GM12878 (cell line): Measurements from ENCODE around the gene SLC44A4. TPM values are rescaled to one million over a fixed set of nuclear protein-coding genes. Genes with fewer than 3 reads are reported as not detected.

Source experiments
- ATAC-seq: fragments of 200-7000 bp; cut with Tn5 transposase; 3 replicates; pipeline ENCODE4 v1.9.1; 2020; ENCODE audit warnings: mild to moderate bottlenecking, moderate library complexity
- BruUV-seq: library from RNA; stranded (reverse); fragments of 400-500 nt; replicated peaks from 2 replicates; lab custom pipeline; 2021; lab: Mats Ljungman, UMichigan
- CTCF ChIA-PET: fragments of 300-600 bp; sonication (Branson Sonifier 250); formaldehyde crosslinking; extraction: SDS; loops from one replicate; lab custom pipeline; 2021; ENCODE audit warnings: inconsistent platforms; lab: Yijun Ruan, JAX
- POLR2A ChIA-PET: fragments of 350-600 bp; formaldehyde crosslinking; extraction: SDS; loops from one replicate; lab custom pipeline; 2021; ENCODE audit warnings: inconsistent platforms; lab: Charles Lee
- RAD21 ChIA-PET: fragments of 300-600 bp; sonication (Branson Sonifier 250); formaldehyde crosslinking; loops from one replicate; lab custom pipeline; 2023; ENCODE audit warnings: antibody characterized with exemption; ENCODE audit not compliant: unreplicated experiment; lab: Charles Lee
- SMC1A ChIA-PET: fragments of 300-600 bp; sonication (Branson Sonifier 250); formaldehyde crosslinking; loops from one replicate; lab custom pipeline; 2023; ENCODE audit not compliant: unreplicated experiment, uncharacterized antibody; lab: Charles Lee
- DNase-seq: peaks from one replicate; pipeline ENCODE4 v3.0.0-alpha.2; 2011; ENCODE audit warnings: low read depth, low spot score
- FAIRE-seq: peaks from 3 replicates; lab custom pipeline; 2011; peaks lifted over from hg19 to GRCh38; lab: Jason Lieb, UNC
- H2AFZ ChIP-seq: 2 replicates; pipeline ENCODE4 v1.6.0; 2011; ENCODE audit warnings: low read depth, low read length, control low read depth; ENCODE audit not compliant: control insufficient read depth
- H3K27ac ChIP-seq: 2 replicates; pipeline ENCODE4 v1.5.1; 2011; ENCODE audit warnings: control low read depth; ENCODE audit not compliant: control insufficient read depth, insufficient read depth
- H3K27me3 ChIP-seq, 2 experiments: replicated peaks in 1 of 2; 2 replicates each; pipeline versions ENCODE4 v1.6.0 to v1.6.1; 2011; ENCODE audit warnings: low read length in 1 of 2; ENCODE audit not compliant: control insufficient read depth in 2 of 2, insufficient read depth in 2 of 2
- H3K36me3 ChIP-seq, 2 experiments: 2 replicates each; pipeline ENCODE4 v1.5.1; 2011; ENCODE audit warnings: low read length in 1 of 2; ENCODE audit not compliant: control insufficient read depth in 2 of 2, insufficient read depth in 2 of 2
- H3K4me1 ChIP-seq: 2 replicates; pipeline ENCODE4 v1.6.1; 2011; ENCODE audit warnings: mild to moderate bottlenecking, low read length, moderate library complexity, mixed read lengths; ENCODE audit not compliant: control insufficient read depth, insufficient read depth
- H3K4me2 ChIP-seq: 2 replicates; pipeline ENCODE4 v1.6.0; 2011; ENCODE audit warnings: control low read depth; ENCODE audit not compliant: control insufficient read depth, insufficient read depth
- H3K4me3 ChIP-seq: fragments of 200-600 bp; sonication (generic); 2 replicates; pipeline ENCODE4 v1.5.1; 2016
- H3K79me2 ChIP-seq: 2 replicates; pipeline ENCODE4 v1.6.0; 2011; ENCODE audit warnings: low read length; ENCODE audit not compliant: control insufficient read depth, insufficient read depth
- H3K9ac ChIP-seq: 2 replicates; pipeline ENCODE4 v1.8.0; 2011; ENCODE audit warnings: low read length, control low read depth, mixed read lengths; ENCODE audit not compliant: control insufficient read depth, insufficient read depth
- H3K9me3 ChIP-seq: replicated peaks from 3 replicates; pipeline ENCODE4 v1.5.1; 2011; ENCODE audit warnings: mild to moderate bottlenecking, low read length; ENCODE audit not compliant: control insufficient read depth, insufficient read depth
- H4K20me1 ChIP-seq: 2 replicates; pipeline ENCODE4 v1.6.0; 2011; ENCODE audit not compliant: control insufficient read depth, insufficient read depth
- CBFB ChIP-seq: IDR thresholded peaks from 2 replicates; pipeline ENCODE4 v1.6.1; 2016; ENCODE audit warnings: antibody characterized with exemption, low read depth
- CHD4 ChIP-seq: fragments of 200-600 bp; sonication (generic); IDR thresholded peaks from 2 replicates; pipeline ENCODE4 v1.6.1; 2016; ENCODE audit warnings: mild to moderate bottlenecking
- CREM ChIP-seq: IDR thresholded peaks from 2 replicates; pipeline ENCODE4 v1.6.1; 2014; ENCODE audit warnings: antibody characterized with exemption, low read depth
- DPF2 ChIP-seq: fragments of 450-650 bp; IDR thresholded peaks from 2 replicates; pipeline ENCODE4 v1.6.1; 2017; ENCODE audit warnings: mild to moderate bottlenecking
- GATAD2B ChIP-seq: fragments of 450-650 bp; conservative IDR thresholded peaks from 2 replicates; pipeline ENCODE4 v1.6.1; 2017; ENCODE audit warnings: low read depth, mild to moderate bottlenecking, moderate library complexity
- HCFC1 ChIP-seq: fragments of 150-350 bp; IDR thresholded peaks from 2 replicates; pipeline ENCODE4 v1.6.1; 2014; ENCODE audit warnings: low read length
- KLF5 ChIP-seq: fragments of 450-650 bp; IDR thresholded peaks from 2 replicates; pipeline ENCODE4 v1.6.1; 2014; ENCODE audit warnings: mild to moderate bottlenecking; ENCODE audit not compliant: partially characterized antibody
- POLR2A ChIP-seq: IDR thresholded peaks from 2 replicates; pipeline ENCODE4 v1.6.1; 2011; ENCODE audit warnings: low read depth, mild to moderate bottlenecking, low read length
- POU2F2 ChIP-seq: IDR thresholded peaks from 3 replicates; pipeline ENCODE4 v1.6.1; 2011; ENCODE audit warnings: low read depth, mild to moderate bottlenecking, low read length, borderline replicate concordance
- RELA ChIP-seq: fragments of 450-650 bp; IDR thresholded peaks from 2 replicates; pipeline ENCODE4 v1.8.0; 2014; ENCODE audit warnings: borderline replicate concordance; ENCODE audit not compliant: partially characterized antibody
- TBL1XR1 ChIP-seq: IDR thresholded peaks from 2 replicates; pipeline ENCODE4 v1.6.1; 2012; ENCODE audit warnings: low read depth, low read length, improper control_type of control experiment
- WRNIP1 ChIP-seq: IDR thresholded peaks from 2 replicates; pipeline ENCODE4 v1.6.1; 2011; ENCODE audit warnings: low read depth, low read length, improper control_type of control experiment, borderline replicate concordance
- ZNF622 ChIP-seq: fragments of 450-650 bp; IDR thresholded peaks from 2 replicates; pipeline ENCODE4 v1.6.1; 2017; ENCODE audit warnings: mild to moderate bottlenecking, inconsistent platforms
- ZSCAN29 ChIP-seq: fragments of 450-650 bp; IDR thresholded peaks from 2 replicates; pipeline ENCODE4 v1.6.1; 2017; ENCODE audit warnings: mild to moderate bottlenecking, moderate library complexity
- ZZZ3 ChIP-seq: IDR thresholded peaks from 2 replicates; pipeline ENCODE4 v1.6.1; 2011; ENCODE audit warnings: low read depth; ENCODE audit not compliant: control insufficient read depth, insufficient read length
- WGBS: methylation state at CpG from one replicate; pipeline ENCODE4 v1.1.6; 2016; ENCODE audit warnings: low lambda C conversion rate; ENCODE audit not compliant: insufficient replicate concordance, insufficient coverage; ENCODE audit errors: missing lambda C conversion rate; 5-methylcytosine and 5-hydroxymethylcytosine counted together
- in situ Hi-C: fragments of 300-500 bp; cut with MboI; formaldehyde crosslinking; loops from 9 replicates; pipeline ENCODE4 v1.14.3; 2018; ENCODE audit warnings: mixed read lengths
- intact Hi-C: fragments of 100-400 bp; cut with micrococcal nuclease; formaldehyde crosslinking; loops from one replicate; pipeline ENCODE4 v1.14.2; 2022; ENCODE audit not compliant: unreplicated experiment
- polyA plus RNA-seq, 11 experiments: library from polyadenylated mRNA; depleted of rRNA in 4 of 11; unstranded in 6 of 11; stranded (reverse) in 5 of 11; fragments of >200 nt; fragmentation: Nextera tagmentation in 4 of 11; fragmentation: Illumina TruSeq in 1 of 11; extraction: Ambion mirVana in 4 of 11; extraction: Trizol in 1 of 11; gene quantifications; 1 replicate in 1 of 11; 2 replicates in 10 of 11; pipeline versions ENCODE4 v1.2.1 to v1.2.3, GENCODE V29; 2011 to 2016; ENCODE audit warnings: inconsistent platforms in 2 of 11, missing spikeins in 2 of 11, low read depth in 1 of 11
- total RNA-seq, 4 experiments: library from RNA; depleted of rRNA in 3 of 4; stranded (reverse); fragments of >200 nt in 3 of 4; fragmentation: Illumina TruSeq in 1 of 4; extraction: Trizol in 1 of 4; gene quantifications; 2 replicates each; pipeline versions ENCODE4 v1.2.1 to v1.2.3, GENCODE V29; 2013 to 2021
- TF ChIP-seq, protein P1 (sequence below): IDR thresholded peaks from 2 replicates; pipeline ENCODE4 v1.6.1; 2012; ENCODE audit warnings: low read depth, low read length, improper control_type of control experiment
- TF ChIP-seq, protein P2 (sequence below): fragments of 450-650 bp; IDR thresholded peaks from 2 replicates; pipeline ENCODE4 v1.6.1; 2017; ENCODE audit warnings: mild to moderate bottlenecking, moderate library complexity
- TF ChIP-seq, protein P3 (sequence below): fragments of 450-650 bp; formaldehyde crosslinking; IDR thresholded peaks from 2 replicates; pipeline ENCODE4 v1.4.0; 2022; ENCODE audit warnings: mild to moderate bottlenecking, moderate library complexity

The SLC44A4 gene
- total and polyA plus RNA-seq, 10 of the 15 experiments (the other 5 are each of a cell fraction or from before 2014, with no cell fraction given), result 0.04 to 0.24 (median 0.15) TPM; not detected in 3

DNA sequence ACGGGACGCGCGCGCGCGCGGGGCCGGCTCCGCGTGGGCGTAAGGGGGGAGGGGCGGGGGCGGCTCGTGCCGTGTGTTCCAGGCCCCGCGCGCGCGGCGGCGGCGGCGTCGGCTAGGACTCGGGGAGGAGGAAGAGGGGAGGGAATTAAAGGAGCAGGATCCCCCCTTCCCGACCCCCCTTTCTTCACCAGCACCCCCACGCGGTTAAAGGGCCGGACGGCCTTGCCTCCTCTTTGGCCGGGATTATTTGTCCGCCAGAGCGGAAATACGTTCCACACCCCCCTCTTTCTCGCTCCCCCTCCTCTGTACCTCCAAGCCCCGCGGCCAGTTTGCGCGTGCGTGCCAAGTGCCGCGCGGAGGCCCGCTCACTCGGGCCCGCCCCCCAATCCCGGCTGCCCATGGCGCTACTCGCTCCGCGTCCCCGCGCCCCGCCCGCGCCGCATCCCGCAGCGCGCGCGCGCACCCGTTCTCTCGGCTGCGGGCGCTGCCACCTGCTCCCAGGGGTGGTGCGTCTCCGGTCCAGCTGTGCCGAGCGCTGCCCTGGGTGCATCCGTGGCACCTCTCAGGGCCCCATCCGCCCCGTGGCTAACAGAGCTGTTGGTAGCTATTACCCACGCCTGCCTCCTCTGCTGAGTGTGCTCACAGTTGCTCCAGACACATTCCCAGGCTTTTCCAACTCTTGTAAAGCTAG lies 23.3 kb upstream of the SLC44A4 start, which contains the start of gene ZBTB12:
Gene ZBTB12 (minus strand): TSS at position 134 of the 691 bp plus-strand sequence. CDS start 781 bp downstream, outside the sequence.
- Histone ChIP-seq H3K4me1 (peaks cover 11% of the 10 kb centered on the region), H3K9ac (peak within 1 kb of the TSS; percentile 63), H3K36me3 (no peaks in the 10 kb centered on the region; a peak in 1 of 4 replicates), H3K4me2 (peak within 1 kb of the TSS; percentile 94), H3K27ac (peak within 1 kb of the TSS; percentile 49), H3K9me3 (no peaks in the 10 kb centered on the region), H2AFZ (peak within 1 kb of the TSS; percentile 91), H4K20me1 (no peaks in the 10 kb centered on the region), H3K27me3 (no peaks in the 10 kb centered on the region), H3K79me2 (peaks cover 7% of the 10 kb centered on the region), H3K4me3 (peak within 1 kb of the TSS; percentile 89)
- under 1% methylated on average over 50 of the region's 77 CpGs for WGBS
- ChIA-PET POLR2A (interaction anchor here (0.6 to 1.9 kb wide), 5 partner anchors 39 to 360 kb away, joined by 3 to 8 read pairs (median 5); partner anchors contain the start of genes ABHD16A, DXO, GPSM3 and NEU1), CTCF (interaction anchor here (1.2 to 1.7 kb wide), 2 partner anchors 20 to 50 kb away, joined by 3 to 4 read pairs; no protein-coding TSS in a partner anchor), RAD21 (interaction anchor here (0.7 kb wide), 1 partner anchor 21 kb away, joined by 5 read pairs; no protein-coding TSS in a partner anchor), SMC1A (interaction anchor here (0.7 to 1.3 kb wide), 4 partner anchors 12 to 70 kb away, joined by 3 to 4 read pairs (median 3); partner anchors contain the start of gene DXO)
- FAIRE-seq, result peak; percentile 77
- no TSS peak for BruUV-seq
- peak; percentile 81 for ATAC-seq
- intact Hi-C loops, result loop anchor here (10.0 kb wide), 1 partner anchor 357 kb away; the partner anchor contains the start of genes ATP6V1G2, DDX39B and NFKBIL1
- in situ Hi-C loops, result no loop called here
- DNase-seq, result peak; percentile 73
- TF ChIP-seq HCFC1 (no peak), POLR2A (peak; percentile 72), TBL1XR1 (no peak), RELA (no peak), WRNIP1 (no peak), DPF2 (peak; percentile 85), ZNF622 (no peak), POU2F2 (no peak), ZSCAN29 (no peak), KLF5 (peak; percentile 72), CHD4 (no peak), CBFB (no peak), ZZZ3 (no peak), CREM (no peak), GATAD2B (peak; percentile 85; the same call in 1 of the 2 replicates)
- TF ChIP-seq, protein P1, sequence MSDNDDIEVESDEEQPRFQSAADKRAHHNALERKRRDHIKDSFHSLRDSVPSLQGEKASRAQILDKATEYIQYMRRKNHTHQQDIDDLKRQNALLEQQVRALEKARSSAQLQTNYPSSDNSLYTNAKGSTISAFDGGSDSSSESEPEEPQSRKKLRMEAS, result 0 out of 2 replicates have a peak, but pooled peaks have one; percentile 32
- TF ChIP-seq, protein P2, sequence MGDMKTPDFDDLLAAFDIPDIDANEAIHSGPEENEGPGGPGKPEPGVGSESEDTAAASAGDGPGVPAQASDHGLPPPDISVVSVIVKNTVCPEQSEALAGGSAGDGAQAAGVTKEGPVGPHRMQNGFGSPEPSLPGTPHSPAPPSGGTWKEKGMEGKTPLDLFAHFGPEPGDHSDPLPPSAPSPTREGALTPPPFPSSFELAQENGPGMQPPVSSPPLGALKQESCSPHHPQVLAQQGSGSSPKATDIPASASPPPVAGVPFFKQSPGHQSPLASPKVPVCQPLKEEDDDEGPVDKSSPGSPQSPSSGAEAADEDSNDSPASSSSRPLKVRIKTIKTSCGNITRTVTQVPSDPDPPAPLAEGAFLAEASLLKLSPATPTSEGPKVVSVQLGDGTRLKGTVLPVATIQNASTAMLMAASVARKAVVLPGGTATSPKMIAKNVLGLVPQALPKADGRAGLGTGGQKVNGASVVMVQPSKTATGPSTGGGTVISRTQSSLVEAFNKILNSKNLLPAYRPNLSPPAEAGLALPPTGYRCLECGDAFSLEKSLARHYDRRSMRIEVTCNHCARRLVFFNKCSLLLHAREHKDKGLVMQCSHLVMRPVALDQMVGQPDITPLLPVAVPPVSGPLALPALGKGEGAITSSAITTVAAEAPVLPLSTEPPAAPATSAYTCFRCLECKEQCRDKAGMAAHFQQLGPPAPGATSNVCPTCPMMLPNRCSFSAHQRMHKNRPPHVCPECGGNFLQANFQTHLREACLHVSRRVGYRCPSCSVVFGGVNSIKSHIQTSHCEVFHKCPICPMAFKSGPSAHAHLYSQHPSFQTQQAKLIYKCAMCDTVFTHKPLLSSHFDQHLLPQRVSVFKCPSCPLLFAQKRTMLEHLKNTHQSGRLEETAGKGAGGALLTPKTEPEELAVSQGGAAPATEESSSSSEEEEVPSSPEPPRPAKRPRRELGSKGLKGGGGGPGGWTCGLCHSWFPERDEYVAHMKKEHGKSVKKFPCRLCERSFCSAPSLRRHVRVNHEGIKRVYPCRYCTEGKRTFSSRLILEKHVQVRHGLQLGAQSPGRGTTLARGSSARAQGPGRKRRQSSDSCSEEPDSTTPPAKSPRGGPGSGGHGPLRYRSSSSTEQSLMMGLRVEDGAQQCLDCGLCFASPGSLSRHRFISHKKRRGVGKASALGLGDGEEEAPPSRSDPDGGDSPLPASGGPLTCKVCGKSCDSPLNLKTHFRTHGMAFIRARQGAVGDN, result no peak; the same call in 1 of the 2 replicates
- TF ChIP-seq, protein P3, sequence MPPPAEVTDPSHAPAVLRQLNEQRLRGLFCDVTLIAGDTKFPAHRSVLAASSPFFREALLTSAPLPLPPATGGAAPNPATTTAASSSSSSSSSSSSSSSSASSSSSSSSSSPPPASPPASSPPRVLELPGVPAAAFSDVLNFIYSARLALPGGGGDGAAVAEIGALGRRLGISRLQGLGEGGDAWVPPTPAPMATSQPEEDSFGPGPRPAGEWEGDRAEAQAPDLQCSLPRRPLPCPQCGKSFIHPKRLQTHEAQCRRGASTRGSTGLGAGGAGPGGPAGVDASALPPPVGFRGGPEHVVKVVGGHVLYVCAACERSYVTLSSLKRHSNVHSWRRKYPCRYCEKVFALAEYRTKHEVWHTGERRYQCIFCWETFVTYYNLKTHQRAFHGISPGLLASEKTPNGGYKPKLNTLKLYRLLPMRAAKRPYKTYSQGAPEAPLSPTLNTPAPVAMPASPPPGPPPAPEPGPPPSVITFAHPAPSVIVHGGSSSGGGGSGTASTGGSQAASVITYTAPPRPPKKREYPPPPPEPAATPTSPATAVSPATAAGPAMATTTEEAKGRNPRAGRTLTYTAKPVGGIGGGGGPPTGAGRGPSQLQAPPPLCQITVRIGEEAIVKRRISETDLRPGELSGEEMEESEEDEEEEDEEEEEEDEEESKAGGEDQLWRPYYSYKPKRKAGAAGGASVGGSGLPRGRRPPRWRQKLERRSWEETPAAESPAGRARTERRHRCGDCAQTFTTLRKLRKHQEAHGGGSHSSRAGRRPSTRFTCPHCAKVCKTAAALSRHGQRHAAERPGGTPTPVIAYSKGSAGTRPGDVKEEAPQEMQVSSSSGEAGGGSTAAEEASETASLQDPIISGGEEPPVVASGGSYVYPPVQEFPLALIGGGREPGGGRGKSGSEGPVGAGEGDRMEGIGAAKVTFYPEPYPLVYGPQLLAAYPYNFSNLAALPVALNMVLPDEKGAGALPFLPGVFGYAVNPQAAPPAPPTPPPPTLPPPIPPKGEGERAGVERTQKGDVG (CRISPR knock-in tag), result no peak
